GM18526 (cell line): ENCODE measurements around the gene SELENOV.

Experiments
- POLR2A ChIP-seq: IDR thresholded peaks from 3 replicates; pipeline ENCODE4 v1.6.1; 2011; ENCODE audit not compliant: insufficient read length; ENCODE audit errors: extremely low read depth

SELENOV gene

GRCh38 chr19:39506944-39507714 is 7.8 kb upstream of the SELENOV start:
- peak; percentile 19 for TF ChIP-seq POLR2A

- no peak for TF ChIP-seq POLR2A
These were observed 7.1 kb upstream of the SELENOV start for GRCh38 chr19:39507715-39508364.

- no peak for TF ChIP-seq POLR2A
These were observed 6.3 kb upstream of the SELENOV start for GRCh38 chr19:39508629-39509028.

GRCh38 chr19:39509233-39509632 is 5.7 kb upstream of the SELENOV start:
- no peak for TF ChIP-seq POLR2A

- TF ChIP-seq POLR2A = no peak
These were observed 2.0 kb upstream of the SELENOV start for GRCh38 chr19:39512988-39513387.

GRCh38 chr19:39515551-39516191 is 732 bp downstream of the SELENOV start:
- TF ChIP-seq POLR2A = no peak

- TF ChIP-seq POLR2A = no peak
These were observed 1.3 kb downstream of the SELENOV start for GRCh38 chr19:39516270-39516669.

GRCh38 chr19:39517432-39517831 is 2.5 kb downstream of the SELENOV start:
- TF ChIP-seq POLR2A = no peak

- TF ChIP-seq POLR2A = no peak
These were observed 3.5 kb downstream of the SELENOV start for GRCh38 chr19:39518458-39518857.

GRCh38 chr19:39518975-39519374 is 4.0 kb downstream of the SELENOV start:
- TF ChIP-seq POLR2A = no peak

- no peak for TF ChIP-seq POLR2A
These were observed 5.9 kb downstream of the SELENOV start for GRCh38 chr19:39520541-39521484.

GRCh38 chr19:39524495-39524894 is 9.6 kb downstream of the SELENOV start:
- no peak for TF ChIP-seq POLR2A

- TF ChIP-seq POLR2A = no peak
These were observed 10.3 kb downstream of the SELENOV start for GRCh38 chr19:39525205-39525604.

- TF ChIP-seq POLR2A = no peak
These were observed 16.9 kb downstream of the SELENOV start for GRCh38 chr19:39531834-39532232.

- TF ChIP-seq POLR2A = peak; percentile 55
These were observed 17.5 kb downstream of the SELENOV start, which contains the start of gene EID2B for GRCh38 chr19:39532233-39533002. Gene EID2B, minus strand, starts transcription at chr19:39532852. Its CDS starts 50 bp downstream, at chr19:39532802.
